ENCODE data around the gene ZNF407.

DNA sequence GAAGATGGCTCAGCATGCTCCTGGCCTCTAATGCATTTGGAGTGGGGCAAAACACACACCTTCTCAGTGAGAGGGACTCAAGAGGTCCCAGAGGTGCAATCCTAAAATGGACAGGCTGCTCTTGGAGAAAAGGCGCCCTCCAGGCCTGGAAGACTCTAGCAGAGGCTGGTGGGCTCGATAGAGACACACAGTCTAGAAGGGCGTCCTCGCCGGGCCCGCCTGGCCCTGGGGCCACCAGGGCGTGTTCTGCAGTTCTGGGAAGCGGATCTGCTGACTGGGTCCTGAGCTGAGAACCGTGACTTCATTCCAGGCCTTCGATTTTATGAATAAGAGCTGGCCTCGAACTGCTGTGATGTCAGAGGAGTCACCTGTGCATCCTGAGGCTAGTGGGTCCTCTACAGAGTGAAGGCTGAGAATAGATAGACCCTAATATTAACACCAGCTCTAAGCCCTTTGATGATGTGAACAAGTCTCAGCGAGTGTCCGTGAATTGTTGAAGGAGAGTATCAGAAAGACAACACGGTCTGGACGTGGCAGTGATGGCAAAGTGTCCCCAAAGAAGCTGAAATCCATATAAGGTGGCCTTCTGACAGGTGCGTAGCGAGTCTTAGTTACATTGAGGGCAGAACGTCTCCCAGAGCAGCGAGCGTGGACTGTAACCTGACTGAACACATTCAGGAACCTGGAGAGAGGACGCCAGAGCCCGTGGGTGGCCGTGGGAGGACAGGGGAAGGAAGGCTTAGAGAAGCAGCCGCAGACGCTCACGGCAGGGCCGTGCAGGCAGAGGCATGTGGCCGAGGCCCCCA is 474.4 kb downstream of the ZNF407 start:
- TF ChIP-seq, protein P1, sequence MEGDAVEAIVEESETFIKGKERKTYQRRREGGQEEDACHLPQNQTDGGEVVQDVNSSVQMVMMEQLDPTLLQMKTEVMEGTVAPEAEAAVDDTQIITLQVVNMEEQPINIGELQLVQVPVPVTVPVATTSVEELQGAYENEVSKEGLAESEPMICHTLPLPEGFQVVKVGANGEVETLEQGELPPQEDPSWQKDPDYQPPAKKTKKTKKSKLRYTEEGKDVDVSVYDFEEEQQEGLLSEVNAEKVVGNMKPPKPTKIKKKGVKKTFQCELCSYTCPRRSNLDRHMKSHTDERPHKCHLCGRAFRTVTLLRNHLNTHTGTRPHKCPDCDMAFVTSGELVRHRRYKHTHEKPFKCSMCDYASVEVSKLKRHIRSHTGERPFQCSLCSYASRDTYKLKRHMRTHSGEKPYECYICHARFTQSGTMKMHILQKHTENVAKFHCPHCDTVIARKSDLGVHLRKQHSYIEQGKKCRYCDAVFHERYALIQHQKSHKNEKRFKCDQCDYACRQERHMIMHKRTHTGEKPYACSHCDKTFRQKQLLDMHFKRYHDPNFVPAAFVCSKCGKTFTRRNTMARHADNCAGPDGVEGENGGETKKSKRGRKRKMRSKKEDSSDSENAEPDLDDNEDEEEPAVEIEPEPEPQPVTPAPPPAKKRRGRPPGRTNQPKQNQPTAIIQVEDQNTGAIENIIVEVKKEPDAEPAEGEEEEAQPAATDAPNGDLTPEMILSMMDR (conservative IDR thresholded peaks at IDR 0.05 in 1 of 2, IDR thresholded peaks at IDR 0.05 in 1 of 2; ENCODE audit: extremely low read depth in 1 of 2, insufficient read depth in 1 of 2, low read depth in 1 of 2, low read length in 2 of 2) = no peak
- TF ChIP-seq EZH2 (IDR thresholded peaks at IDR 0.05; ENCODE audit: borderline replicate concordance, low read length) = no peak
